Chondrocyte (in vitro differentiated cells): ENCODE data around the gene TRIM9. TPM values are rescaled to one million over a fixed set of nuclear protein-coding genes. Genes with fewer than 3 reads are reported as not detected.
"Not testable (repeated sequence)": the region's sequence is repeated elsewhere in the genome, so short reads cannot be mapped to it uniquely, and the experiment has no call there.

Source experiments
- DNase-seq: peaks from one replicate; pipeline ENCODE4 v3.0.0; 2021; ENCODE audit warnings: mixed read lengths, low spot score
- H3K27ac Mint-ChIP-seq: one replicate; pipeline ENCODE4 v1.8.0; 2021; ENCODE audit warnings: mild to moderate bottlenecking, moderate library complexity, mixed read lengths; ENCODE audit not compliant: unreplicated experiment
- H3K27me3 Mint-ChIP-seq: 2 replicates; pipeline ENCODE4 v1.8.0; 2021; ENCODE audit warnings: low read depth, mixed read lengths
- H3K36me3 Mint-ChIP-seq: 2 replicates; pipeline ENCODE4 v1.8.0; 2021; ENCODE audit warnings: low read depth, mixed read lengths
- H3K4me1 Mint-ChIP-seq: 2 replicates; pipeline ENCODE4 v1.8.0; 2021; ENCODE audit warnings: low read depth, mild to moderate bottlenecking, mixed read lengths
- H3K4me3 Mint-ChIP-seq: one replicate; pipeline ENCODE4 v1.8.0; 2021; ENCODE audit warnings: mild to moderate bottlenecking, moderate library complexity, mixed read lengths; ENCODE audit not compliant: unreplicated experiment
- H3K9me3 Mint-ChIP-seq: 2 replicates; pipeline ENCODE4 v1.8.0; 2021; ENCODE audit warnings: low read depth, mixed read lengths
- total RNA-seq: library from RNA; stranded (reverse); gene quantifications from 3 replicates; pipeline ENCODE4 v1.2.1, GENCODE V29; 2021
- TF ChIP-seq, protein P1 (sequence below): fragments of 200-600 bp; sonication (generic); IDR thresholded peaks from 2 replicates; pipeline ENCODE4 v1.5.0; 2021; ENCODE audit warnings: antibody characterized with exemption, mild to moderate bottlenecking, moderate library complexity

TRIM9 gene
- total RNA-seq, 1 donor from 2014 or later: 15.5 TPM

DNA sequence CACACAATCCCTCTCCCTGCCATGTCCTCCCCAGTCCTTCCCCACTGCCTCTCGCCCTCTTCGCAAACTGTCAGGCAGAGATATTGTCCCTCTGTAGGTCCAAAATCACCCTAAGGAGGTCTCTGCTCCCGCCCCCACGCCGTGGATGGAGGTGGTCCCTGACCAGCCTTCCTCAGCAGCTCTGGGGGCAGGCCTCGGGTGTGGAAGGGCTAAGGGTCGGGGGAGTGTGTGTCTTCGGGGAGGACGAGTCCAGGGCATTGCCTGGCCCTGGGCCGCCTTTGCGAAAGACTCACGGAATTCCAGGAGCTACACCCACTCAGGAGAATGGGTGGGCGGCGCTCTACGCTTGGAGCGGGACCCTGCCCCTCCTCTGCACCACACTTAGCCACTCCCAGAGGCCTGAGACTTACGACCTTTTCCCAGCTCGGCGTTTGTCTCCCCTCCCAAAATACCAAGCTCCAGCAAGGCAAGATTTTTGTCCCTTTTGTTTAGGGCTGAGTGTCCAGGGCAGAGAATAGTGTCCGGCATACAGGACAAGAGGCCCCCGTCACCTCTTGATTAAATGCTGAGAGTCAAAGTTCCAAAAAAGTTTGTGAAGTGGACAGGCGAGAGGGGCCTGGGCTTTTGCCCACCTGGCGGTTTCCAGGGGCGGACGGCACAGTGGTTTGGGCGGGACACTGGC, 151.5 kb downstream of the TRIM9 start:
- H3K36me3 Mint-ChIP-seq: peaks cover 8% of the 10 kb centered on the region
- H3K27me3 Mint-ChIP-seq: no peaks in the 10 kb centered on the region
- H3K9me3 Mint-ChIP-seq: no peaks in the 10 kb centered on the region
- no peak for DNase-seq
- TF ChIP-seq, protein P1, sequence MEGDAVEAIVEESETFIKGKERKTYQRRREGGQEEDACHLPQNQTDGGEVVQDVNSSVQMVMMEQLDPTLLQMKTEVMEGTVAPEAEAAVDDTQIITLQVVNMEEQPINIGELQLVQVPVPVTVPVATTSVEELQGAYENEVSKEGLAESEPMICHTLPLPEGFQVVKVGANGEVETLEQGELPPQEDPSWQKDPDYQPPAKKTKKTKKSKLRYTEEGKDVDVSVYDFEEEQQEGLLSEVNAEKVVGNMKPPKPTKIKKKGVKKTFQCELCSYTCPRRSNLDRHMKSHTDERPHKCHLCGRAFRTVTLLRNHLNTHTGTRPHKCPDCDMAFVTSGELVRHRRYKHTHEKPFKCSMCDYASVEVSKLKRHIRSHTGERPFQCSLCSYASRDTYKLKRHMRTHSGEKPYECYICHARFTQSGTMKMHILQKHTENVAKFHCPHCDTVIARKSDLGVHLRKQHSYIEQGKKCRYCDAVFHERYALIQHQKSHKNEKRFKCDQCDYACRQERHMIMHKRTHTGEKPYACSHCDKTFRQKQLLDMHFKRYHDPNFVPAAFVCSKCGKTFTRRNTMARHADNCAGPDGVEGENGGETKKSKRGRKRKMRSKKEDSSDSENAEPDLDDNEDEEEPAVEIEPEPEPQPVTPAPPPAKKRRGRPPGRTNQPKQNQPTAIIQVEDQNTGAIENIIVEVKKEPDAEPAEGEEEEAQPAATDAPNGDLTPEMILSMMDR: no peak
- peak overlapping the region; percentile 91 for H3K4me3 Mint-ChIP-seq
- peak overlapping the region; percentile 86 for H3K27ac Mint-ChIP-seq
- H3K4me1 Mint-ChIP-seq: peaks cover 49% of the 10 kb centered on the region

DNA sequence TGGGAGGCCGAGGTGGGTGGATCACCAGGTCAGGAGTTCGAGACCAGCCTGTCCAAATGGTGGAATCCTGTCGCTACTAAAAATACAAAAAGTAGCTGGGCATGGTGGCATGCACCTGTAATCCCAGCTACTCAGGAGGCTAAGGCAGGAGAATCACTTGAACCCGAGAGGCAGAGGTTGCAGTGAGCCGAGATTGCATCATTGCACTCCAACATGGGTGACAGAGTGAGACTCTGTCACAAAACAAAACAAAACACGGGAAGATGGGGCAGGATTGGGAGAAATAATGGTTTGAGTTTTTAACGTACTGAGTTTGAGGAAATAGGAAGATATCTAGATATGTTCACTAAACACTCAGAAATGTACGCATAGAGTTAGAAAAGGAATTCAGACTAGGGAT, 153.3 kb downstream of the TRIM9 start:
- Mint-ChIP-seq H3K4me1 (peaks cover 43% of the 10 kb centered on the region), H3K36me3 (peaks cover 13% of the 10 kb centered on the region)
- not testable (repeated sequence) for DNase-seq, H3K4me3 Mint-ChIP-seq, H3K27me3 Mint-ChIP-seq, H3K9me3 Mint-ChIP-seq, H3K27ac Mint-ChIP-seq

DNA sequence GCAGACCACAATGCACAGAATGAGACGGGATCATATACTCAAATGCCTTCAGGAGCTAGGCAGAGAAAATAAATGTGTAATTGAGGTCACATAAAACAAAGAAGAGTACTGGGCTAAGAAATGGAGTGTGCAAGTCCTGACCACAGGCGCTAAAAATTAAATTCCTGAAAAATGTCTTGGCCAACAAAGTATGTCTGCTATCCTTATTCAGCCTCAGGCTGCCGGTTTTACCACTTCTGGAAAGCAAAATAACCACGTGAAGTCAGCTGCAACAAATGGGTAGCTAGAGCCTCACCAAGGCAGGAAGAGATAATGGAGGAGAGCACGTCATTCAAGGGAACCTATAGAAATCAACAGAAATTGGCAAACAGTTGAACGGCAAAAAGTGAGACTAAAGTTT, 153.8 kb downstream of the TRIM9 start:
- no peak overlapping the region for H3K4me3 Mint-ChIP-seq

DNA sequence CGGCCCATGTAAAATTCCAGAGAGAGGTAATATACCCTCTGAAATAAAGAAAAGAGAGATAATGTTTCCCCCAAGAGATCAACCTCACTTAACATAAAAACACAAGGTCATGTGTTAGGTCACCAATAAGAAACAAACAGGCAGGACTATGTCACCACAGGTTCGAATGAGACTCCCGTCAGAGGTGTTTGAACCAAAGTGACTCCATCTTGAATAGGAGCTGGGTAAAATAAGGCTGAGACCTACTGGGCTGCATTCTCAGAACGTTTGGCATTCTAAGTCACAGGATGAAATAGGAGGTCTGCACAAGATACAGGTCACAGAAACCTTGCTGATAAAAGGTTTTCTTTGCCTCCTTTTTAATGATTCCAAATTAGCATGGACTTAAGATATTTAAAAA, 157.1 kb downstream of the TRIM9 start:
- H3K36me3 Mint-ChIP-seq: peaks cover 32% of the 10 kb centered on the region
- peaks cover 27% of the 10 kb centered on the region for H3K4me1 Mint-ChIP-seq
- no peaks in the 10 kb centered on the region for H3K9me3 Mint-ChIP-seq
- no peak overlapping the region for H3K27ac Mint-ChIP-seq
- no peaks in the 10 kb centered on the region for H3K27me3 Mint-ChIP-seq
- TF ChIP-seq, protein P1: no peak
- DNase-seq: no peak
- no peak overlapping the region for H3K4me3 Mint-ChIP-seq

More for the DNA sequence above, 153.8 kb downstream of the TRIM9 start:
- H3K36me3 Mint-ChIP-seq: peaks cover 13% of the 10 kb centered on the region
- no peak for DNase-seq
- no peaks in the 10 kb centered on the region for H3K27me3 Mint-ChIP-seq
- H3K4me1 Mint-ChIP-seq: peaks cover 42% of the 10 kb centered on the region
- TF ChIP-seq, protein P1: no peak
- peak overlapping the region; percentile 37 for H3K27ac Mint-ChIP-seq
- no peaks in the 10 kb centered on the region for H3K9me3 Mint-ChIP-seq

DNA sequence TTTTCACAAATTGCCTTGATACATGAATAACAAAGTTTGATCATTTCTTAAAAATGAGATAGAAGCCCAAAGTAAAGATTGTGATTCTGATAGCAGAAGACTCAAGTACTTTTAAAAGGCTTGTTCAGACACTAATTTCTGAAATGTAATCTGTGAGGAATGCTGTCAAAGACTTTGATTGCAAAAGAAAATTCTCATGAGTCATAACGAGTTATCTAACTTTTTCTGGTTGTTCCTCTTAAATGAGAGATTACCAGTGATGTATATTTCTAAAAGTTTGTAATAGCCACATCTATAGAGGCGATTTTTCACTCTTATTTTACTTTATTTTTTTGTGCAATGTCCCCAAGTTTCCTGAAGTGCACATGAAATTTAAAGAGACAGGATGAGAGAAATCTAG, 157.6 kb downstream of the TRIM9 start:
- no peaks in the 10 kb centered on the region for H3K9me3 Mint-ChIP-seq
- H3K27ac Mint-ChIP-seq: no peak overlapping the region
- H3K36me3 Mint-ChIP-seq: peaks cover 37% of the 10 kb centered on the region
- no peak for DNase-seq
- TF ChIP-seq, protein P1: no peak
- H3K4me1 Mint-ChIP-seq: peaks cover 24% of the 10 kb centered on the region
- H3K27me3 Mint-ChIP-seq: no peaks in the 10 kb centered on the region
- no peak overlapping the region for H3K4me3 Mint-ChIP-seq

DNA sequence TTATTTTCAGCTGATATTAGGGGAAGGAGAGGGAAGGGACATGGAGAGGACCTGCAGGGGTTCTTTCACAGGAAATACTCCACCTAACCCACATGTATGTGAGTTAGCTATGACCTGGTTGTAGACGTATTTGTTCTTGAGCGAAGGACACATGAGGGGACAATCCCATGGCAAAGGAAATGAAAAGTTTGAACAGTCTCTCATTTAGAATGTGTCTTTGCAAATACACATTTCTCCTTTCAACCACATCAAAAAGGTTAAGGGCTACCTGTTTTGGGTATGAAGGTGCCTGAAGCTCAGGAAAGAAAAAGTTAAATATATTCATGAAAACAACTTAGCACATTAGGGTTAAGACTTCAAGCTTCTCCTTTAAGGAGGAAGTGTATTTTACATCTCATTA, 158.0 kb downstream of the TRIM9 start:
- DNase-seq: no peak
- Mint-ChIP-seq H3K36me3 (peaks cover 38% of the 10 kb centered on the region), H3K27me3 (no peaks in the 10 kb centered on the region), H3K4me1 (peaks cover 22% of the 10 kb centered on the region), H3K4me3 (no peak overlapping the region), H3K9me3 (no peaks in the 10 kb centered on the region), H3K27ac (no peak overlapping the region)
- TF ChIP-seq, protein P1: no peak
